SH-SY5Y (cell line): Measurements from ENCODE around the gene OTULINL.

Experiments
- GATA2 ChIP-seq: IDR thresholded peaks from 2 replicates; pipeline ENCODE4 v1.6.1; 2011; ENCODE audit warnings: mild to moderate bottlenecking, low read depth, low read length
- GATA3 ChIP-seq: IDR thresholded peaks from 2 replicates; pipeline ENCODE4 v1.6.1; 2011; ENCODE audit warnings: low read depth, mild to moderate bottlenecking, low read length, moderate library complexity

- TF ChIP-seq GATA2 (no peak), GATA3 (no peak)
Measured at GRCh38 chr5:14659821-14660607, 78.4 kb downstream of the OTULINL start.
